Fibroblast of villous mesenchyme (primary cell): ENCODE data around the gene PARD3. TPM values are rescaled to one million over a fixed set of nuclear protein-coding genes. Genes with fewer than 3 reads are reported as not detected.

Experiments used
- DNase-seq: peaks from one replicate; pipeline ENCODE4 v3.0.0-alpha.2; 2010; ENCODE audit warnings: low read depth
- H3K4me3 ChIP-seq: 2 replicates; pipeline ENCODE4 v1.5.1; 2011; ENCODE audit warnings: low read depth, mild to moderate bottlenecking, low read length
- CTCF ChIP-seq: IDR thresholded peaks from 2 replicates; pipeline ENCODE4 v1.5.1; 2012; ENCODE audit warnings: low read depth, mild to moderate bottlenecking, low read length; ENCODE audit not compliant: insufficient read depth
- total RNA-seq: library from RNA; depleted of rRNA; stranded (reverse); fragments of >200 nt; gene quantifications from 2 replicates; pipeline ENCODE4 v1.2.3, GENCODE V29; 2012

PARD3 gene
- total RNA-seq, 1 donor = 44.0 TPM

DNA sequence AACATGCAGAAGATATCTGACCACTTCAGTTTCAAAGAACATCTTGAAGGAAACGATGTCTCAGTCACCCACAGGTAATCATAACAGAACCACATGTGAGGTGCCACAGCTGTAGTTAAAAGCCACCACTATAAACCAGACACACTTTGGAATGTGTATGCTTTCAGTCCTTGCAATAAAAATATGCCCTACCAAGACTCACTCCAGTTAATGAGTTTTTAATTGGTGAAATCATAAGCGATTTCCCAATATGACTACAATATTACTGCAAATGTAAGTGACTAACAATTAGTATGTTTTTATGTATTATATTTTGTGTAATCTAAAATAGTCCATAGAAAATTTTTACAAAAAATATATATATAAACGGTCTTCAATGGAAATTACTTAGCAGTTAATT, 428.2 kb downstream of the PARD3 start:
- TF ChIP-seq CTCF = no peak
- H3K4me3 ChIP-seq = no peak overlapping the region
- DNase-seq = peak; percentile 23

- no peak overlapping the region for H3K4me3 ChIP-seq
- no peak for DNase-seq
- TF ChIP-seq CTCF = no peak
These were observed 430.7 kb downstream of the PARD3 start for GRCh38 chr10:34384372-34384771.

DNA sequence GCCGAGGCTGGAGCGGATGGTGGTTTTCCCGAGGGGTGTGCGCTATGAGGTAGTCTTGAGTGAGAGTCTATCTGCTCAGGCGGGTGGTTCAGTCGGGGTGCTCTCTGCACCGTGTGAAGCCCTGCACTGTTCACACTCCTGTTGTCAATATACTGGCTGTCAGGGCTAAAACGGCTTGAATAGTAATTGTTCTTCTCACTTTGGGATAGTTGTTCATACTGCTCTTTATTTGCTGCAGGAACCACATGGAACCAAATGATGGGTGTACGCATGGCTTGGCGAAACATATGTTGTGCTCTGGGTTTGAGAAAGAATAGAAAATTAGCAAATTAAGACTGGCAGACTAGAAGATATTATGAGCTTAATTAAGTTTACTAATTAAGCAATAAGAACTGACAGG, 432.5 kb downstream of the PARD3 start:
- DNase-seq = no peak
- no peak overlapping the region for H3K4me3 ChIP-seq
- no peak for TF ChIP-seq CTCF

DNA sequence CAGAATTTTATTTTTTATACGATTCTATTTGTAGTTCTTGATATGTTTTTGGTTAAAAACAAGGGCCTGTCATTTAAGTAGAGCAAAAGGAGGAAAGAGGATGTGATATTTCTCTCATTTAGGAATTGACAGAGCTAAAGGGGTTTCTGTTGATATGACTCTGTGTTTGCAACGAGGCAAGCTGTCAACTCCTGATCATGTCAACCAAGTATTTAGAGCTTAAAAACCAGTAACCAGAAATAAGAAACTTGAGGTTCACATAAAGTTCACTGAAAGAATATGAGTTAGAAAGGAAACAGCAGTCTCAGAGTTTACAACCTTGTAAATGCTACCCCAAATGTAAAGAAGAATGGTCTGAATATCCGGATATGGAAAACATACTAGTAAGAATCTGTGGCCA, 434.2 kb downstream of the PARD3 start:
- H3K4me3 ChIP-seq = no peak overlapping the region
- DNase-seq = no peak
- no peak for TF ChIP-seq CTCF

DNA sequence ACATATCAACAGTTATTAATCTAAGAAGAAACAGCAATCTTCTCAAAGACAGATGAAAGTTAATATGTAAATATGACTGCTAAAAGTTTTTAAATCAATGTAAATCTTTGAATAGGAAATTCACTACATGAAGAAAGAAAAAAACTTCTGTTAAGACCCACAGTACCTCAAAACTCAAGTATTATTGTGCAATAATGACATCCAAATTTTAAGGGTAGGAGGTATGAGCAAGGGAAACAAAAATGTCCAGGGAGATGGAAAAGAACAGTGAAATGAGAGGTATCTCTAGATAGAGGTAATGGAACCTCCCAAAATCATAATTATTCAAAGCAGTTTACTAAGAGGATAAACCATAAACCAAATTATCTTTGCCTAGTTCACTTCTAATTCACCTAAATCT, 436.8 kb downstream of the PARD3 start:
- TF ChIP-seq CTCF = no peak
- DNase-seq = no peak
- no peak overlapping the region for H3K4me3 ChIP-seq

GRCh38 chr10:34377833-34378232, 437.3 kb downstream of the PARD3 start:
- DNase-seq = no peak
- H3K4me3 ChIP-seq = no peak overlapping the region

More at GRCh38 chr10:34377833-34378232, 437.3 kb downstream of the PARD3 start:
- no peak for TF ChIP-seq CTCF
